ENCODE results near the gene TBRG4.

Gene TBRG4

DNA sequence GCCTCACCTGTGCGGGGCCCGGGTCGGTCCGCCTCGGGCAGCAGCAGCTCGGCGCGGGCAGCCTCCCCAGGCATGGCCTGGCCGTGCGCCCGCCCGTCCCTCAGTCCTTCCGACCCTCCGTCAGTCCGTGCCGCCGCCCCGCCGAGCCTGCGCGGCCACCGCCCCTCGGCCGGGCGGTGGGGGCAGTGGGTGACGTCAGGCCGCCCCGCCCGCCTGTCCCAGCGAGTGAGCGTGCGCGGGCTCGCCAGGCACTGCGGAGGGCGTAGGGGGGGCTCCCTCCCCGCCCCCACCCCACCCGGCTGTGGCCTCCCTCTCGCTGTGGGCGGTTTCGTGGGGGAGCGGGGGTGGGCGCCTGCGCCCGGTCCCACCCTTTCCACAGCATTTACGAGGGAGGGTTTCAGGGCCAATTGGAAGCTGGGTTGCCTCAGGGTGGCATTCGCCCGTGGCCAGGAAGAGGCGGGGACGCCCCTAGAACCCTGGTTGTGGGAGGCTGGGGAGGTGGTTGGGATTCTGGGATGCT, 22.6 kb downstream of the TBRG4 start, which contains the start of gene NACAD:
Gene NACAD, minus strand, starts transcription at position 149 of the 520 bp plus-strand sequence. Its CDS starts 75 bp downstream, at position 74.
- peaks cover 3% of the 10 kb centered on the region for H3K4me1 ChIP-seq (ENCODE audit: low read depth, poor library complexity, severe bottlenecking)
- no peak within 1 kb of the TSS; the same call in 1 of the 2 replicates for H2AFZ ChIP-seq (ENCODE audit: low read depth)
- no peak within 1 kb of the TSS for H3K4me2 ChIP-seq
- no peak within 1 kb of the TSS for H3K4me3 ChIP-seq (IDR thresholded peaks at IDR 0.05; ENCODE audit: insufficient read depth, low read depth, low read length)
- no peaks in the 10 kb centered on the region for H4K20me1 ChIP-seq (ENCODE audit: insufficient read depth)
- H3K36me3 ChIP-seq (ENCODE audit: insufficient read depth): no peaks in the 10 kb centered on the region
- no peak within 1 kb of the TSS for H3K9ac ChIP-seq
- H3K79me2 ChIP-seq (ENCODE audit: insufficient read depth, low read depth): no peaks in the 10 kb centered on the region
- H3K27ac ChIP-seq: no peak within 1 kb of the TSS
- TF ChIP-seq, protein P1, sequence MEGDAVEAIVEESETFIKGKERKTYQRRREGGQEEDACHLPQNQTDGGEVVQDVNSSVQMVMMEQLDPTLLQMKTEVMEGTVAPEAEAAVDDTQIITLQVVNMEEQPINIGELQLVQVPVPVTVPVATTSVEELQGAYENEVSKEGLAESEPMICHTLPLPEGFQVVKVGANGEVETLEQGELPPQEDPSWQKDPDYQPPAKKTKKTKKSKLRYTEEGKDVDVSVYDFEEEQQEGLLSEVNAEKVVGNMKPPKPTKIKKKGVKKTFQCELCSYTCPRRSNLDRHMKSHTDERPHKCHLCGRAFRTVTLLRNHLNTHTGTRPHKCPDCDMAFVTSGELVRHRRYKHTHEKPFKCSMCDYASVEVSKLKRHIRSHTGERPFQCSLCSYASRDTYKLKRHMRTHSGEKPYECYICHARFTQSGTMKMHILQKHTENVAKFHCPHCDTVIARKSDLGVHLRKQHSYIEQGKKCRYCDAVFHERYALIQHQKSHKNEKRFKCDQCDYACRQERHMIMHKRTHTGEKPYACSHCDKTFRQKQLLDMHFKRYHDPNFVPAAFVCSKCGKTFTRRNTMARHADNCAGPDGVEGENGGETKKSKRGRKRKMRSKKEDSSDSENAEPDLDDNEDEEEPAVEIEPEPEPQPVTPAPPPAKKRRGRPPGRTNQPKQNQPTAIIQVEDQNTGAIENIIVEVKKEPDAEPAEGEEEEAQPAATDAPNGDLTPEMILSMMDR (conservative IDR thresholded peaks at IDR 0.05; ENCODE audit: low read depth, low read length): no peak
- no peaks in the 10 kb centered on the region for H3K27me3 ChIP-seq (ENCODE audit: insufficient read depth, low read depth)

DNA sequence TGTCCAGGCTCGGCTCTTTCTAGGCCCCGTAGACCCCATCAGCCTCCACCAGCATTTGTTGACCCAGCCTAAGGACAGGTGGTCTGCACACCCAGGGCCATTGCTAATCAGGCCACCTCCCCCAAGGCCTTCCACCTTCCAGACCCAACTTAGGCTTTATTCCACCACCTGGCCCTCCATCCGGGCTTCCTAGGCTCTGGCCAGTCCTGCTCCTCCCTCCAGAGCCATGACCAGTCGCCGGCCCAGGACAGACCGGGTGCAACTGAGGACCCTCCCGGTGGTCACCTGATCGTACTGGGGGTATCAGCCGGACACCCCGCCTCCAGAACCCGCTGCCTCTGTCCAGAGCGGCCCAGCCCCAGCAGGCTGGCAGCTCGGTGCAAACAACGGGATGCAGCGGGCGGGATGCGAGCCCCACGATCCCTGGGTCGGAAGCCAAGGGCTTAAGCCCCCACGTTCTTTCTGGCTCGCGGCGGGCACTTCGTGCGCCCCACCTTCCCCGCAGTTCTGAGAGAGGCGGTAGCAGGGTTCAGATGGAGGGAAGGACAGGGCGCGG, 23.3 kb downstream of the TBRG4 start:
- no peak overlapping the region for H3K4me2 ChIP-seq
- TF ChIP-seq, protein P1 (conservative IDR thresholded peaks at IDR 0.05; ENCODE audit: low read depth, low read length): no peak
- no peaks in the 10 kb centered on the region for H3K79me2 ChIP-seq (ENCODE audit: insufficient read depth, low read depth)
- no peaks in the 10 kb centered on the region for H3K36me3 ChIP-seq (ENCODE audit: insufficient read depth)
- H2AFZ ChIP-seq (ENCODE audit: low read depth): no peak overlapping the region
- no peak overlapping the region for H3K27ac ChIP-seq
- H3K27me3 ChIP-seq (ENCODE audit: insufficient read depth, low read depth): no peaks in the 10 kb centered on the region
- H3K9ac ChIP-seq: no peak overlapping the region
- H3K4me3 ChIP-seq (IDR thresholded peaks at IDR 0.05; ENCODE audit: insufficient read depth, low read depth, low read length): no peak overlapping the region
- H4K20me1 ChIP-seq (ENCODE audit: insufficient read depth): no peaks in the 10 kb centered on the region
- H3K4me1 ChIP-seq (ENCODE audit: low read depth, poor library complexity, severe bottlenecking): peaks cover 3% of the 10 kb centered on the region

- no peak overlapping the region for H3K4me2 ChIP-seq
- H3K4me3 ChIP-seq (IDR thresholded peaks at IDR 0.05; ENCODE audit: insufficient read depth, low read depth, low read length): no peak overlapping the region
- H3K36me3 ChIP-seq (ENCODE audit: insufficient read depth): no peaks in the 10 kb centered on the region
- H2AFZ ChIP-seq (ENCODE audit: low read depth): no peak overlapping the region
- H3K4me1 ChIP-seq (ENCODE audit: low read depth, poor library complexity, severe bottlenecking): peaks cover under 1% of the 10 kb centered on the region
- TF ChIP-seq, protein P1 (conservative IDR thresholded peaks at IDR 0.05; ENCODE audit: low read depth, low read length): no peak
- no peak overlapping the region for H3K27ac ChIP-seq
- no peaks in the 10 kb centered on the region for H3K27me3 ChIP-seq (ENCODE audit: insufficient read depth, low read depth)
- H4K20me1 ChIP-seq (ENCODE audit: insufficient read depth): no peaks in the 10 kb centered on the region
- no peak overlapping the region for H3K9ac ChIP-seq
- H3K79me2 ChIP-seq (ENCODE audit: insufficient read depth, low read depth): no peaks in the 10 kb centered on the region
Measured at GRCh38 chr7:45087301-45088145, 24.0 kb downstream of the TBRG4 start.

DNA sequence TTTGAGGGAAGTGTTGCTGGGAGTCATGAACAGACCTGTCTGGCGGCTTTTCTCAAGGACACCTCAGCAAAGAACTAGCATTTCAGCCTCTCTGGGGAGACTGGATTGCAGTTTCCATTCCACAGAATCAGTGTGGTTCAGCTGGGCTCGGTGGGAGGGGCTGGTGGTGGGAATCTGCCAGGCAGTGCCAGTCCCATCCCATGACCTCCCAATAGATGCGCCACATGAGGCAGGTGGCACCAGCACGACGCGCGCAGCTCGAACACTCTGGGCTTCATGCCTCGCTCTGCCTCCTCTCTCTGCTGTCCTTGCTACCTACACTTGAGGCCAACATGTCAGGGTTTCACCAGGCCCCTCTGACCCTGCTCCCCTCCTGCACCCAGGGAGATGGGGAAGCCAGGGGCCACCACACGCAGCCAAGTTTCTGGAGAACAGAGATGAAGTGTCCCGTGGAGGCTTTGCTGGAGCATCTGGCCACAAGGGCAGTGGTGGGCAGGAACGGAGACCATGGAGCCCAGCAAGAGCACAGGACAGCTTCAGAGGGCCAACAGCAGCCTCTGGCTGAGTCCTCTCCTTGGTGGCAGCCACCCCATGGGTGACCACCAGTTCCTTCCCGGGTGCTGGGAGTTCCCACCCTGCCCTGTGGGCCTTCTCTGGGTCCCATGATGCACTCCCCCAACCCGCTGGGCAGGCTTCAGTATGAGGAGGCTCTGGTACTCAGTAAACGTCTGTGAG, 25.0 kb downstream of the TBRG4 start:
- H3K4me2 ChIP-seq: no peak overlapping the region
- H2AFZ ChIP-seq (ENCODE audit: low read depth): no peak overlapping the region
- no peak overlapping the region for H3K27ac ChIP-seq

More for the DNA sequence above, 25.0 kb downstream of the TBRG4 start:
- Histone ChIP-seq H3K79me2 (ENCODE audit: insufficient read depth, low read depth) (no peaks in the 10 kb centered on the region), H3K27me3 (ENCODE audit: insufficient read depth, low read depth) (no peaks in the 10 kb centered on the region), H3K9ac (no peak overlapping the region), H4K20me1 (ENCODE audit: insufficient read depth) (no peaks in the 10 kb centered on the region), H3K4me1 (ENCODE audit: low read depth, poor library complexity, severe bottlenecking) (no peaks in the 10 kb centered on the region), H3K4me3 (IDR thresholded peaks at IDR 0.05; ENCODE audit: insufficient read depth, low read depth, low read length) (no peak overlapping the region), H3K36me3 (ENCODE audit: insufficient read depth) (no peaks in the 10 kb centered on the region)
- TF ChIP-seq, protein P1 (conservative IDR thresholded peaks at IDR 0.05; ENCODE audit: low read depth, low read length): no peak
